Cardiac septum (tissue), 1 donor: Measurements from ENCODE around the gene ZEB2. TPM values are rescaled to one million over a fixed set of nuclear protein-coding genes. Genes with fewer than 3 reads are reported as not detected.

Source experiments
- DNase-seq: peaks from one replicate; pipeline ENCODE4 v3.0.0-alpha.2; 2020; ENCODE audit warnings: low spot score
- intact Hi-C: fragments of 100-400 bp; cut with DNase I; formaldehyde crosslinking; loops from one replicate; pipeline ENCODE4 v1.14.0; 2022
- total RNA-seq: library from RNA; stranded (reverse); fragmentation: NEBNext Ultra II Directional; extraction: Animal tissue kit (Norgen Biotek cat#: 25700); gene quantifications from one replicate; pipeline ENCODE4 v1.2.1, GENCODE V29; 2021
- donor health status: DM: no; HTN: no; CAD: no.

The ZEB2 gene
- total RNA-seq, 1 donor from 2014 or later = 122 TPM

GRCh38 chr2:144354953-144355352 lies 165.0 kb downstream of the ZEB2 start:
- DNase-seq = no peak
- intact Hi-C loops = no loop called here

- intact Hi-C loops = no loop called here
- no peak for DNase-seq
These were observed 168.2 kb downstream of the ZEB2 start for GRCh38 chr2:144351687-144352086.

GRCh38 chr2:144350151-144350802 lies 169.6 kb downstream of the ZEB2 start:
- DNase-seq = no peak
- intact Hi-C loops = no loop called here

- intact Hi-C loops = no loop called here
- no peak for DNase-seq
These were observed 170.2 kb downstream of the ZEB2 start for GRCh38 chr2:144349674-144350073.

- intact Hi-C loops = no loop called here
- no peak for DNase-seq
These were observed 171.1 kb downstream of the ZEB2 start for GRCh38 chr2:144348846-144349245.

- intact Hi-C loops = no loop called here
- no peak for DNase-seq
These were observed 173.7 kb downstream of the ZEB2 start for GRCh38 chr2:144346229-144346628.

GRCh38 chr2:144343145-144343544 lies 176.8 kb downstream of the ZEB2 start:
- intact Hi-C loops = no loop called here
- no peak for DNase-seq

GRCh38 chr2:144341538-144341937 lies 178.4 kb downstream of the ZEB2 start:
- DNase-seq = no peak
- intact Hi-C loops = no loop called here

GRCh38 chr2:144339048-144339447 lies 180.9 kb downstream of the ZEB2 start:
- intact Hi-C loops = no loop called here
- DNase-seq = no peak

- DNase-seq = no peak
- intact Hi-C loops = loop anchor here (5.0 kb wide), 2 partner anchors 58 to 663 kb away; no protein-coding TSS in a partner anchor
These were observed 185.4 kb downstream of the ZEB2 start for GRCh38 chr2:144334551-144334950.
